Measurements from ENCODE around the gene CFL1.

Gene CFL1

DNA sequence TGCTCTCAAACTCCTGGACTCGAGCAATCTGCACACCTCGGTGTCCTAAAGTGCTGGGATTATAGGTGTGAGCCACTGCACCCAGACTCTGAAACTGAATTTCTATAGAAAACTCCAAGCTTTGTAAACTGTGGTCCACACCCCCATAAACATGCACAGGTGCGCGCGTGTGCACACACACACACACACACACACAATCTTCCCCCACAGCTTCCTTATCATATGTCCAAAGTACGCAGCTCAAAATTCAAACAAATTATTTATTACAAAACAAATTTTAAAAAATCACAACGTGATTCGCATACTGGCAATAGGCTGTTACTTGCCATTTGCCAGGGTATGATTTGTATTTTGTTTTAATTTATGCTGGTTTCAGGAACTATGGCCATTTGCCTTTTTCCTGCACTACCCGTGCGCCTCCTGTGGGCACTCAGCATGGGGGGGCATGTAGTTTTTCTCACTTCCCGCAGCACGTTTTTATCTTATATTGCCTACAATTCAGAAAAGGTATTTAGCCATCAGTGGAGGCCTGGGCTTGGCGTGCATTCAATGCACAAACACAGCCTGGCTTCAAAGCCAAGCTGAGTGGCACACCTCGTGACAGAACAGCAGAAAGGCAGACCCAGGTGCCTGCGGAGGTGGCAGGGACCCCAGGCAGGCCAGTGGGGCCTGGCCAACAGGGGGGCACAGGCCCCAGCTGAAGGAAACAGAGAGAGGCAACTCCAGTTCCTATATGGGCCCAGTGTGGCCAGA is 35.0 kb downstream of the CFL1 start:
- no peak overlapping the region for H3K4me3 Mint-ChIP-seq
- H3K36me3 Mint-ChIP-seq (ENCODE audit: low read depth), result no peaks in the 10 kb centered on the region
- no peak overlapping the region for H3K27ac Mint-ChIP-seq
- peaks cover 2% of the 10 kb centered on the region for H3K27me3 Mint-ChIP-seq
- DNase-seq, result no peak
- H3K9me3 Mint-ChIP-seq, result no peaks in the 10 kb centered on the region
- H3K4me1 Mint-ChIP-seq, result peaks cover 10% of the 10 kb centered on the region
- no peak for ATAC-seq

DNA sequence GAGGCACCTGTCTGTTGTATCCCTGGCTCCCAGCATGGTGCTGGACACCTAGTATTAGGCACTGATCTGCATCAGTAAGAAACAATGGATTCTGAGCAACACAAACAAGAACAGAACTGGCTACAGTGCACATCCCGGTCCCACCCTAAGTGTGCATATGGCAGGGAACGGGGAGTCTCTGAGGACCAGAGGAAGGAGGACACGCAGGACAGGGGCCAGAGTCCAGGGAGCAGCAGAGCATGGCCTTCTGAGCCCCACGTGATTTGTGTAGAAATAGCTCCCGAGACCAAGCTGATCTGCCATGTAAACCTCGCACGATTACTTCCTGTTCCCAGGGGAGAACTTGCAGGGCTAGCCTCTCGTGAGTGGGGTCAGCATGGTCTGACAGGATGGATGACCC is 36.9 kb downstream of the CFL1 start:
- DNase-seq (no peak), ATAC-seq (no peak)
- peaks cover 2% of the 10 kb centered on the region for H3K27me3 Mint-ChIP-seq
- H3K4me3 Mint-ChIP-seq, result no peak overlapping the region
- no peak overlapping the region for H3K27ac Mint-ChIP-seq
- no peaks in the 10 kb centered on the region for H3K36me3 Mint-ChIP-seq (ENCODE audit: low read depth)
- peaks cover 19% of the 10 kb centered on the region for H3K4me1 Mint-ChIP-seq
- no peaks in the 10 kb centered on the region for H3K9me3 Mint-ChIP-seq

DNA sequence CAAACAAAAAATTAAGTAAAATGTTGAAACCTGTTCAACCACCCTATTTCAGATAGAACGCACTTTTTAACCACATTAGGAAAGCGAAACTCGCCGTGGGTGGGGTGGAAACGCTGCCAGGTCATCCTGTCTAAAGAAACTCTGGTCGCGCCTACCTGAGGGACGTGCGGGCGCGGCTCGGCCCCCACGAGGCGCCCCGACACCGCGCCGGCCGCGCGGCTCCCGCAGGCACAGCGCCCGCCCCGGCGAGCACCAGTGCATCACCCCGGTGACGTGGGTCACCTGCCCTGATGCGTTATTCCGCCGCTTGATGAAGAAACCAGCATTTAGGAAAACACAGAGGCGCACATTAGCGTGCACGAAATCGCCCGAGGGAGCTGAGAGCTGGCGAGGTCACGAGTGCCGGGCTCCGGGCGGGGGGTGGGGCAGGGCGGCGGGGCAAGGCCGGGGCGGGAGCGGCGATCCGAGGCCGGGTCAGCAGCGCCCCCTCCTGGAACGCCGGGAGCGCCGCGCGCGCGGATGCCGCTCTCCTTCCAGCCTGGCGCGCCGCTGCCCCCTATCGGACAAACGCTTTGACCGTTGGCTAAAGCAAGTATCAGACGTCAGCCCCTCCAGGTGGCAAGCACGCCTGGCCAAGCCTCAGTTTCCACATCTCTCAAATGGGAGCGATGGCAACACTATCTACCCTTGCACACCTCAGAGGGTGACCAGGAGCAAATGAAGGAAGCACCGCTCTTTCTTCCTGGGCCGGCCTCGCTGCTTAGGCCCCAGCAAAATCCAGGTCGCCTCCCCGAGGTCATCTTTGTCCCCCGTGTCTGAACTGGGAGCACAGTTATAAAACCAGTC is 39.9 kb downstream of the CFL1 start:
- Mint-ChIP-seq H3K9me3 (no peaks in the 10 kb centered on the region), H3K27ac (peak overlapping the region; percentile 84), H3K27me3 (peaks cover 2% of the 10 kb centered on the region), H3K4me3 (peak overlapping the region; percentile 79), H3K36me3 (ENCODE audit: low read depth) (no peaks in the 10 kb centered on the region), H3K4me1 (peaks cover 19% of the 10 kb centered on the region)
- DNase-seq (peak; percentile 99), ATAC-seq (peak; percentile 85)

DNA sequence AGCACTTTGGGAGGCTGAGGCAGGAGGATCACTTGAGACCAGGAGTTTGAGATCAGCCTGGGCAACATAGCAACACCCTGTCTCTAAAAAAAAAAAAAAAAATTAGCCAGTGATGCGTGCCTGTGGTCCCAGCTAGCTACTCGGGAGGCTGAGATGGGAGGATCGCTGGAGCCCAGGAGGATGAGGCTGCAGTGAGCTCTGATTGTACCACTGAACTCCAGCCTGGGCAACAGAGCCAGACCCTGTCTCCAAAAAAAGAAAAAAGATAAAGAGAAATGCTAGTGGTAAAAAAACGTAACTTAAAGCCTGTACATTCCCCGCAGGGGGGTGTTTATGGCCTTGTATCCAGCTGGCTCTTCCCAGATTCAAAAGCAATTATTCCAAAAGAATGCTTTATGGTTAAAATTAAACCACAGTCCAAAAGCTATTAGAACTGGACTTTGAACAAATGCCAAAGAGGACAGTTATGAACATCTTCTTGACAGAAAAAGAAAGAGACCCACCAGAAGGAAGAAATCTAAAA is 40.6 kb downstream of the CFL1 start:
- peaks cover under 1% of the 10 kb centered on the region for H3K27me3 Mint-ChIP-seq
- DNase-seq (peak; percentile 18), ATAC-seq (no peak)
- H3K36me3 Mint-ChIP-seq (ENCODE audit: low read depth), result no peaks in the 10 kb centered on the region
- H3K9me3 Mint-ChIP-seq, result no peaks in the 10 kb centered on the region
- H3K4me3 Mint-ChIP-seq, result peak overlapping the region; percentile 79
- H3K4me1 Mint-ChIP-seq, result peaks cover 19% of the 10 kb centered on the region
- peak overlapping the region; percentile 84 for H3K27ac Mint-ChIP-seq

DNA sequence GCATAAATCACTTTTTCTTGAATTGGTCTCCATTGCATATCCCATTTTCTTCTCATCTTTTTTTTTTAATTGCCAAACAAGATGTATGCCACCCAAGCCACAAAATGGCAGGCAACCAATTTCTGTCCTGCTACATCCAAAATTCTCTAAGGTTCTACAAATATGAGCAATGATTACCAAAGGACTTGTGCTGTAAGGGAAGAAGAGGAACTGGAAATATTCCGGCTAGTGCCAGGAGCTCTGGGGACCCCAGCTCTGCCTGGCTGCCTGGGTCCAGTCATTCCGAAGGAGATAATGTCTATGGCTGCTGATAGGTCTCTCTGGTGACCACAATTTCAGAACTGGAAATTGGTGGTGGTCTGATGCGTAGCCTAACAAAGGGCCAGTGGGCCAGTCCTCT is 41.3 kb downstream of the CFL1 start:
- no peaks in the 10 kb centered on the region for H3K27me3 Mint-ChIP-seq
- ATAC-seq (no peak), DNase-seq (no peak)
- H3K9me3 Mint-ChIP-seq, result no peaks in the 10 kb centered on the region
- no peaks in the 10 kb centered on the region for H3K36me3 Mint-ChIP-seq (ENCODE audit: low read depth)
- peaks cover 19% of the 10 kb centered on the region for H3K4me1 Mint-ChIP-seq
- H3K4me3 Mint-ChIP-seq, result no peak overlapping the region
- H3K27ac Mint-ChIP-seq, result no peak overlapping the region

DNA sequence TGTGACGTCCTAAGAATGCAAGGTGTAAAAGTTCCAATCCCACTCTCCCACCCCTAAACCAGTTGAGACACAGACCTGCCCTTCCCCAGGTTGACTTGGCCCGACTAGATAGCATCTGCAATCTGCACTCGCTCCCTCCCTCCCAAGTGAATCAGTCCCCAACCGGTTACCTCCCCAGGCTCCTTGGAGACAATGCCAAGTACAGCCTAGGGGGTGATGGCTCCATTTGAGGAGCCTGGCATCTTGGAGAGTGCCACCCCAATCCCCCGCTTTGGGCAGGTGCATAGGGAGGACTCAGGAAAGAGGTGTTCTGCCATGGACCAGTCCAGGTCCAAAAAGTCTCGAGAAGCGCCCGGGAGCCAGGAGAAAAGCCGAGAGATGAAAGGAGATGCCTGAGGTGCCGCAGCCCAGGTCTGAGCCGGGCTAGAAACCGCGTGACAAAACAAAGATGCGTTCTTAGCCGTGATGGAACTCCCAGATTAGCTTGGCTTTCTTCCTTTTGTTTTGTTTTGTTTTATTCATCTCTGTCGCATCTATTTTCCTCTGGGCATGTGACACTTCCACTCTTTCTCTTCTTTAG is 42.9 kb downstream of the CFL1 start:
- ATAC-seq, result no peak
- DNase-seq, result no peak
- Mint-ChIP-seq H3K4me3 (no peak overlapping the region), H3K27me3 (no peaks in the 10 kb centered on the region), H3K27ac (no peak overlapping the region), H3K9me3 (no peaks in the 10 kb centered on the region), H3K4me1 (peaks cover 19% of the 10 kb centered on the region), H3K36me3 (ENCODE audit: low read depth) (no peaks in the 10 kb centered on the region)

DNA sequence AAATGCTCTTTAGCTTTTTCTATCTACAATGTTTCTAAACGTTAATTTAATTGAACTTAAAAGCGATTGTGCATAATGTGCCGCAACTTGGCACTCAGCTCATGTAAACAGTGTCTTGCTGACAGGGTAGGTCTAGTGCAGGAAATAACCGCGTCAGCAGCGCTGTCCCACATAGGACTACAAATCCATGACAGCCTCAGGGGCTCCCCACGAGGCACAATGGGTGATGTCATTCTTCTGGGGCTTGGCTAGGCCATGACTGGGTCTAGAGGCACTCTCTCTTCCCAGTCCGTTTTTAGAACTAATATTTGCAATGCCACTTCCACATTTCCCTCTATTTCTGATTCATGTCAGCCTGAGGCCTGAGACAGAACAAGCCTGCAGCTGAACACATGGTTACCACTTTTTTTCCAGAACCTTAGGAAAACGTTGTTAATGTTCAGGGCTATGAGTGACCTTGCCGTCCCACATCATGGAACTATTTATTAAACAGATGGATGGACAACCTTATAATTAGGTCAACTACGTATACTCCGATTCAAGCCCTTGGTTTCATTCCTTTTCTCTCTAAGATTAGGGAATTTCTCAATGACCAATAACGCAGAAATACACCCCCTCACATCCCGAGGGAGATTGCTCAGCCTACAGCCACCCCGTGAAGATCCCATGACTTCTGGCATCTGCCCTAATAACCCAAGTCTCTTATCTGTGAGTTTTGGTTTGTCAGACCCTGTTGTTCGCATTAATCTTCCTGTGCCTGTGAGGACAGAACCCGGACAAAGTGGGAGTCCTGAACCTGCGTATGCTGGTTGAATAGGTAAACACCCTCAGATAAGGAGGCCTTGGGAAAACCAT is 43.6 kb downstream of the CFL1 start:
- H3K36me3 Mint-ChIP-seq (ENCODE audit: low read depth), result no peaks in the 10 kb centered on the region
- DNase-seq (no peak), ATAC-seq (no peak)
- H3K4me3 Mint-ChIP-seq, result no peak overlapping the region
- H3K4me1 Mint-ChIP-seq, result peaks cover 19% of the 10 kb centered on the region
- H3K9me3 Mint-ChIP-seq, result no peaks in the 10 kb centered on the region
- H3K27ac Mint-ChIP-seq, result no peak overlapping the region
- no peaks in the 10 kb centered on the region for H3K27me3 Mint-ChIP-seq

DNA sequence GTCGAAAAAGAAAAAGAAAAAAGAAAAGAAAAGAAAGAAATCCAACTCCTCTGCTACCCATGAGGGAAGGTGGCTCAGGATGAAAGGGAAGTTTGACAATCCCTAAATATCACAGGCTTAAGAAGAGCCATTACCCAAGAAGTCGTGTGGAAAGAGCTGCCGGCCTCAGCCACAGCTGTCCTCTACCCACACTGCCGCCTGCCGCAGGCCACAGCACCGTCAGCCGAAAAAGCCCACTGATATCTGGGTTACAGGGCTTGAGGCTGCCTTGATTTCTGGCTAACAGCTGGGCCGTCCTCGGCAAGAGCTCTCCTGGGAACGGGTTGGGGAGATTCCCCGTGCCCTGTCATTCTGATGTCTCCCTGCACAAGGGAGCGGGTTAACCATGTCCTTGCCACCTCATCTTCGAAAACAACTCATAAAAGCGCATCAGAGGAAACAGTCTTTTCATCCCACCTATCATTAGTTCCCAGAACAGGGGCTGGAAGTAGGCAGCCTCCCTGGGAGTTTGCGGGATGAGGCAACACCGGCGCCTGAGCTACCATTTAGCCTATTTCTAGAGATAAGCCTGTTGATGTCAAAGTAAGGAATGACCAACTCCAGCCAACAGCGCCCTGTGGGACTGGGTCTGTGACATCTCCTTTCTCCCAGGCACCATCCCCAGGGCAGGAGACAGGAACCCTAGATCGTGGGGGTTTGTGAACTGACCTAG is 46.1 kb downstream of the CFL1 start:
- Mint-ChIP-seq H3K9me3 (no peaks in the 10 kb centered on the region), H3K27ac (no peak overlapping the region), H3K36me3 (ENCODE audit: low read depth) (no peaks in the 10 kb centered on the region), H3K27me3 (peaks cover 6% of the 10 kb centered on the region), H3K4me1 (peaks cover 7% of the 10 kb centered on the region), H3K4me3 (no peak overlapping the region)
- ATAC-seq (no peak), DNase-seq (no peak)

DNA sequence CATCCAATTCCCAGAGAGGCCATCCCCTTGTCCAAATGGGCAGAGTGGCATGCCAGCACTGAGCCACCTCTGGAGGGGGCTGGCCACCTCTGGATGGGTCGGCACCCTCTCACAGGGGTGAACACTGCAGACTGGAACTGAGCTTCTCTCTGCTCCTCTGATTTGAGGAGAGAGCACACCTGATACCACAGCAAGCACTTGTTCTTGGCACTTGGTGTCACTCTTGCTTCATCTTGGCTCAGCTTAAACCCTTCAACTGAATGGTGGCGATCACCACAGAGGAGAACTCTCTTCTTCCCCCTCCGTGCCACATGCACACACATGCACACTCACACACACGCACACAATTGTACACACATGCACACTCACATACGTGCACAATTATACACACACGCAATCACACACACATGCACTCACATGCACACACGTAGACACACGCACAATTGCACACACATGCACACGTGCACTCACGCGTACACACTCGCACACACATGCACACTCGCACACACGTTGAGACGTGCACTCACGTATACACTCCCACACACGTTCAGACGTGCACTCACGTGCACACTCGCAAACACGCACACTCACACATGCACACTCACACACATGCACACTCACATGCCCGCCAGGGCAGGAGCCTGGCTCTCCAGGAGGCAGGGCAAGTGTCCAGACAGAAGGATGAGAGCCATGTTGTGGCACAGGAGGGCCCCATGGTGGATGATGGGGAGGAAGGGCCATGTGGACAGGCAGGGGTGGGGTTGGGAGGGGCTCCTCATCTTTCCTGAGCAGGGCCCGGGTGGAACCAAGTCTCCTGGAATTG is 47.7 kb downstream of the CFL1 start:
- peak; percentile 59 for ATAC-seq
- H3K9me3 Mint-ChIP-seq, result no peaks in the 10 kb centered on the region
- no peak overlapping the region for H3K27ac Mint-ChIP-seq
- no peaks in the 10 kb centered on the region for H3K36me3 Mint-ChIP-seq (ENCODE audit: low read depth)
- H3K4me3 Mint-ChIP-seq, result no peak overlapping the region
- peaks cover 7% of the 10 kb centered on the region for H3K27me3 Mint-ChIP-seq
- DNase-seq, result no peak
- H3K4me1 Mint-ChIP-seq, result no peaks in the 10 kb centered on the region

DNA sequence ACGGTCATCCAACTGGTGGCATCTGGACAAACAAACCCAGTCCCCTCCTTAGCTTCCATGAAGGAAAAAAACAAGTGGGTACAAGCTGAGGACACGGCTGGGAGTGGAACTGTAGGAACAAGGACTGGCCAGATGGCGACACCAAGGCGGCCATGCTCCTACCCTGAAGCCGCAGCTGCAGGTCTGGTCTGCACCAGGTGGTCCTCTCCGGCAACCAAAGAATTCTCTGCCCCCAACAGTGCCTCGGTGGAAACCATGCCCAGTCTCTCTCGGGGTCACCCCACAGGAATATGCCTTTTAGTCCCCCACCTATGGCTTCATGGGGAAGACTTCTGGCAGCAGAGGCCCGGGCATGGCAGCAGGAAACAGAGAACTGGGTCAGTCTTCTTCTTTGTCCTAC is 48.5 kb downstream of the CFL1 start:
- no peaks in the 10 kb centered on the region for H3K4me1 Mint-ChIP-seq
- H3K27me3 Mint-ChIP-seq, result peaks cover 7% of the 10 kb centered on the region
- DNase-seq, result no peak
- no peak overlapping the region for H3K4me3 Mint-ChIP-seq
- no peak for ATAC-seq
- H3K36me3 Mint-ChIP-seq (ENCODE audit: low read depth), result no peaks in the 10 kb centered on the region
- H3K9me3 Mint-ChIP-seq, result no peaks in the 10 kb centered on the region
- H3K27ac Mint-ChIP-seq, result no peak overlapping the region

DNA sequence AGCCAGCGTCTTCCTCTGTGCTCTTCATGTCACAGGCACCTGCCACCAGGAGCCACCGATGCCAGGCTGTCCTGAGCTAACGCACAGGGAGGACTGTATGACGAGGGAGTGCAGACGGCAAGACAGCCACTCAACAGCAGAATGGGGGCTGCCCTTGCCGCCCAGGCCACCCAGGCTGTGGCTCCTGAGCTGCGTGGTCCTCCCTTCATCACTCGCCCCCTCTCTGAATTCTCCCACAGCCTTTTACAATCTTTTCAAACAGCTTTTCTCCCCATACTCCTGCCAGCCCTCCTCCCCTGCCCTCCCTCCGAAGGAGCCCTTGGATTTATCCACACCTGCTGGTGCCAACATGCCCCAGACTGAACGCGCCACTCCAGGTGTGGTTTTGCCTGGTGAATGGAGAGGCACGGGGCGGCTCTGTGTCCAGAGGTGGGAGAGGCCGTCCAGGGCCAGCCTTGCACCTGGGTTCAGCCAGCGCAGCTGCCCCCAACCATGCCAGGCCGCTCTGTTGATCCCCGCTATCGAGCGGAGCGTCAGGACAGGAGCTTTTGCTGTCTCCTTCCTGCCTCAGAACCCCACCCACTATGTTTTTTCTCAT is 49.1 kb downstream of the CFL1 start:
- no peak overlapping the region for H3K27ac Mint-ChIP-seq
- ATAC-seq (no peak), DNase-seq (no peak)
- peaks cover 12% of the 10 kb centered on the region for H3K27me3 Mint-ChIP-seq
- H3K4me3 Mint-ChIP-seq, result no peak overlapping the region
- H3K36me3 Mint-ChIP-seq (ENCODE audit: low read depth), result no peaks in the 10 kb centered on the region
- no peaks in the 10 kb centered on the region for H3K4me1 Mint-ChIP-seq
- H3K9me3 Mint-ChIP-seq, result no peaks in the 10 kb centered on the region

DNA sequence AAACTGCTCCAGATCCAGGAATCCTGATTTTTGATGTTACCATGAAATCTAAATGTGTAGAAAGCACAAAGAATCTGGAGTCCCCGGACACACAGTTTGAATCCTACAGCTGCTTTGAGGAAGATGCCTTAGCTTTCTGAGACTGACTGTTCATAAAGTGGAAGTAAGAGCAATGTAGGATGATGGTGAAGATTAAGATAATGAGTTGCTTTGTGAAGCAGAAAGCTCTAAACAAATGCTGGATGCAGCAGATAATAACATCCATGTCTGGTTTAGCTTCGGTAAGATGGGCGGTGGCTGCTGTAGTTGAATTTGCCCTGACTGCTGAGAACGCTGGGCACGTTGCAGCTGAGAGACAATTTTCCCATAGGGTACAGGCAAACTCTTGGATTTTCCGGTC is 51.0 kb downstream of the CFL1 start:
- no peaks in the 10 kb centered on the region for H3K4me1 Mint-ChIP-seq
- no peaks in the 10 kb centered on the region for H3K36me3 Mint-ChIP-seq (ENCODE audit: low read depth)
- H3K27ac Mint-ChIP-seq, result no peak overlapping the region
- ATAC-seq, result no peak
- H3K4me3 Mint-ChIP-seq, result no peak overlapping the region
- H3K27me3 Mint-ChIP-seq, result peaks cover 29% of the 10 kb centered on the region
- DNase-seq, result no peak
- H3K9me3 Mint-ChIP-seq, result no peaks in the 10 kb centered on the region
